Left lung (tissue), 10 donors: ENCODE data around the gene LRRC8A. TPM values are rescaled to one million over a fixed set of nuclear protein-coding genes. Genes with fewer than 3 reads are reported as not detected.
"Not testable (repeated sequence)": the region's sequence is repeated elsewhere in the genome, so short reads cannot be mapped to it uniquely, and the experiment has no call there.

ENCODE experiments used
- ATAC-seq: fragments of 200-7000 bp; cut with Tn5 transposase; one replicate; pipeline ENCODE4 v1.9.1; 2020; ENCODE audit warnings: moderate library complexity
- DNase-seq, 4 donors: peaks; one replicate each; pipeline ENCODE4 v3.0.0-alpha.2; 2013 to 2020
- H3K27ac ChIP-seq, 2 donors: fragments of 200-600 bp; sonication (generic) in 1 of 2; one replicate each; pipeline versions ENCODE4 v1.5.0 to v1.8.0; 2020 to 2021
- H3K27me3 ChIP-seq, 2 donors: fragments of 200-600 bp; sonication (generic) in 1 of 2; one replicate each; pipeline versions ENCODE4 v1.5.0 to v1.8.0; 2020 to 2021
- H3K36me3 ChIP-seq, 2 donors: fragments of 200-600 bp; sonication (generic) in 1 of 2; one replicate each; pipeline versions ENCODE4 v1.5.0 to v1.8.0; 2020 to 2021
- H3K4me1 ChIP-seq, 2 donors: fragments of 200-600 bp; one replicate each; pipeline ENCODE4 v1.8.0; 2021
- H3K4me3 ChIP-seq, 2 donors: fragments of 200-600 bp; sonication (generic) in 1 of 2; one replicate each; pipeline versions ENCODE4 v1.5.0 to v1.8.0; 2020 to 2021; ENCODE audit warnings: mild to moderate bottlenecking in 1 of 2
- H3K9me3 ChIP-seq, 2 donors: fragments of 200-600 bp; sonication (generic) in 1 of 2; one replicate each; pipeline versions ENCODE4 v1.5.0 to v1.8.0; 2020 to 2021
- CTCF ChIP-seq, 2 donors: fragments of 200-600 bp; sonication (generic) in 1 of 2; IDR thresholded peaks; one replicate each; pipeline versions ENCODE4 v1.5.0 to v1.8.0; 2021; ENCODE audit warnings: antibody characterized with exemption in 2 of 2
- intact Hi-C, 2 donors: fragments of 100-400 bp; cut with DNase I; formaldehyde crosslinking; loops; one replicate each; pipeline versions ENCODE4 v1.11.2 to v1.14.2; 2022
- polyA plus RNA-seq, 6 donors: library from polyadenylated mRNA; unstranded; fragments of 120-200 nt; gene quantifications; one replicate each; pipeline ENCODE4 v1.2.1, GENCODE V29; 2013; ENCODE audit not compliant: insufficient read length in 6 of 6
- total RNA-seq, 2 donors: library from RNA; stranded (reverse); fragmentation: NEBNext Ultra II Directional; extraction: Animal tissue kit (Norgen Biotek cat#: 25700); gene quantifications; one replicate each; pipeline ENCODE4 v1.2.1, GENCODE V29; 2021
- donor health status: DM: no; HTN: yes; CAD: no.
- donor health status: DM: no; HTN: no; CAD: no.

LRRC8A gene
- total and polyA plus RNA-seq, 8 donors: 24.6 to 70.6 (median 29.3) TPM

GRCh38 chr9:128845186-128845931 lies 36.6 kb upstream of the LRRC8A start:
- intact Hi-C loops: no loop called here
- peaks cover 0 to 6% of the 10 kb centered on the region in 2 donors for H3K36me3 ChIP-seq
- ATAC-seq (peak; percentile 33), DNase-seq (no peak)
- no peak for TF ChIP-seq CTCF (IDR thresholded peaks at IDR 0.05)
- no peaks in the 10 kb centered on the region for H3K27me3 ChIP-seq
- H3K4me1 ChIP-seq: no peaks in the 10 kb centered on the region
- peaks cover 0 to 4% of the 10 kb centered on the region in 2 donors for H3K9me3 ChIP-seq
- no peak overlapping the region for H3K27ac ChIP-seq
- no peak overlapping the region for H3K4me3 ChIP-seq

- TF ChIP-seq CTCF (IDR thresholded peaks at IDR 0.05): no peak
- Histone ChIP-seq H3K4me1 (no peaks in the 10 kb centered on the region), H3K36me3 (peaks cover 0 to 9% of the 10 kb centered on the region in 2 donors), H3K27ac (no peak overlapping the region), H3K4me3 (no peak overlapping the region), H3K27me3 (no peaks in the 10 kb centered on the region), H3K9me3 (peaks cover 0 to 15% of the 10 kb centered on the region in 2 donors)
- intact Hi-C loops: no loop called here
- DNase-seq (no peak), ATAC-seq (no peak)
These were observed 35.3 kb upstream of the LRRC8A start for GRCh38 chr9:128846680-128847030.

- no peaks in the 10 kb centered on the region for H3K4me1 ChIP-seq
- intact Hi-C loops: no loop called here
- TF ChIP-seq CTCF (IDR thresholded peaks at IDR 0.05): no peak
- no peak overlapping the region for H3K4me3 ChIP-seq
- H3K9me3 ChIP-seq: peaks cover 0 to 17% of the 10 kb centered on the region in 2 donors
- DNase-seq: no peak
- H3K27ac ChIP-seq: no peak overlapping the region
- H3K27me3 ChIP-seq: no peaks in the 10 kb centered on the region
- H3K36me3 ChIP-seq: peaks cover 0 to 3% of the 10 kb centered on the region in 2 donors
- no peak for ATAC-seq
These were observed 34.1 kb upstream of the LRRC8A start for GRCh38 chr9:128847803-128848202.

GRCh38 chr9:128851024-128851423 lies 30.9 kb upstream of the LRRC8A start:
- H3K9me3 ChIP-seq: peaks cover 0 to 17% of the 10 kb centered on the region in 2 donors
- H3K36me3 ChIP-seq, H3K4me3 ChIP-seq, DNase-seq, H3K27me3 ChIP-seq, H3K27ac ChIP-seq, ATAC-seq, H3K4me1 ChIP-seq, intact Hi-C loops: not testable (repeated sequence)

GRCh38 chr9:128851779-128852600 lies 29.9 kb upstream of the LRRC8A start:
- peak; percentile 65 for ATAC-seq
- H3K4me3 ChIP-seq, H3K36me3 ChIP-seq, H3K27ac ChIP-seq, H3K4me1 ChIP-seq, intact Hi-C loops, H3K27me3 ChIP-seq: not testable (repeated sequence)
- peaks cover 0 to 17% of the 10 kb centered on the region in 2 donors for H3K9me3 ChIP-seq
- TF ChIP-seq CTCF (IDR thresholded peaks at IDR 0.05): peak in 1 of 2 donors; percentile 35
- peak in 1 of 4 donors; percentile 6 for DNase-seq

GRCh38 chr9:128852646-128853045 lies 29.3 kb upstream of the LRRC8A start:
- intact Hi-C loops: not testable (repeated sequence)

GRCh38 chr9:128854454-128854853 lies 27.5 kb upstream of the LRRC8A start:
- DNase-seq, H3K27me3 ChIP-seq, ATAC-seq, H3K27ac ChIP-seq, H3K36me3 ChIP-seq, H3K4me3 ChIP-seq, H3K4me1 ChIP-seq, intact Hi-C loops: not testable (repeated sequence)
- peaks cover 0 to 15% of the 10 kb centered on the region in 2 donors for H3K9me3 ChIP-seq

More at GRCh38 chr9:128852646-128853045, 29.3 kb upstream of the LRRC8A start:
- H3K27ac ChIP-seq, ATAC-seq, DNase-seq, H3K27me3 ChIP-seq, H3K4me3 ChIP-seq, H3K4me1 ChIP-seq, H3K36me3 ChIP-seq: not testable (repeated sequence)
- peaks cover 0 to 17% of the 10 kb centered on the region in 2 donors for H3K9me3 ChIP-seq

GRCh38 chr9:128858476-128858875 lies 23.5 kb upstream of the LRRC8A start:
- H3K9me3 ChIP-seq, H3K27ac ChIP-seq, intact Hi-C loops, H3K36me3 ChIP-seq, ATAC-seq, H3K4me3 ChIP-seq, H3K27me3 ChIP-seq, DNase-seq: not testable (repeated sequence)
- H3K4me1 ChIP-seq: peaks cover 0 to 12% of the 10 kb centered on the region in 2 donors
